ENCODE measurements around the gene C2orf49. TPM values are rescaled to one million over a fixed set of nuclear protein-coding genes. Genes with fewer than 3 reads are reported as not detected.

C2orf49 gene
- total and polyA plus RNA-seq, 9 of the 15 experiments (the other 6 are each of a cell fraction or from before 2014, with no cell fraction given) = 17.9 to 38.2 (median 25.6) TPM

- FAIRE-seq (peak; percentile 94), DNase-seq (ENCODE audit: extremely low read depth in 1 of 4, low spot score in 3 of 4) (peak; percentile 62 to 90 (median 72)), ATAC-seq (peak; percentile 99)
- Histone ChIP-seq H3K4me3 (no peak overlapping the region), H4K20me1 (replicated peaks; ENCODE audit: control insufficient read depth, insufficient read depth, low read length) (no peaks in the 10 kb centered on the region), H3K36me3 (ENCODE audit: control insufficient read depth, insufficient read depth, low read length) (peaks cover 64% of the 10 kb centered on the region; the same call in 2 of the 3 replicates), H3K4me1 (replicated peaks in 1 of 2; ENCODE audit: control insufficient read depth in 2 of 2, insufficient read depth in 2 of 2, low read length in 2 of 2) (peaks cover 0 to 4% of the 10 kb centered on the region in 2 experiments; a peak in 2 of 5 replicates), H3K27me3 (ENCODE audit: control insufficient read depth in 2 of 2, insufficient read depth in 2 of 2, low read length in 2 of 2) (no peaks in the 10 kb centered on the region), H3K9me1 (ENCODE audit: control insufficient read depth, insufficient read depth, low read length) (no peaks in the 10 kb centered on the region), H3K9me3 (replicated peaks; ENCODE audit: control insufficient read depth, insufficient read depth, low read depth, low read length) (no peaks in the 10 kb centered on the region), H3K4me2 (ENCODE audit: insufficient read depth, low read length) (peak overlapping the region; percentile 21; the same call in 1 of the 2 replicates), H3K79me2 (ENCODE audit: control insufficient read depth, insufficient read depth, low read length) (no peaks in the 10 kb centered on the region), H3K9ac (ENCODE audit: insufficient read depth in 1 of 2, low read depth in 2 of 2, low read length in 2 of 2) (no peak overlapping the region), H2AFZ (ENCODE audit: low read depth, low read length) (peak overlapping the region; percentile 73), H3K27ac (ENCODE audit: extremely low read depth, low read depth, low read length) (no peak overlapping the region)
- WGBS (ENCODE audit: insufficient coverage, low coverage, missing lambda C conversion rate) = 40% methylated on average over 28 of the region's 30 CpGs
- intact Hi-C loops (cut with micrococcal nuclease) = loop anchor here (1.0 to 5.0 kb wide), 2 partner anchors 82 to 151 kb away; no protein-coding TSS in a partner anchor
- in situ Hi-C loops (cut with MboI) = loop anchor here (5.0 kb wide), 1 partner anchor 152 kb away; no protein-coding TSS in a partner anchor
- CTCF ChIA-PET (ENCODE audit: low intra/inter-chr PET ratio) = interaction anchor here (0.6 to 4.1 kb wide), 6 partner anchors 85 to 534 kb away, joined by 3 to 117 read pairs (median 4); no protein-coding TSS in a partner anchor
- BruUV-seq (replicated peaks) = no TSS peak
- POLR2A ChIA-PET = no interaction called here
- TF ChIP-seq ZNF644 (tag; IDR thresholded peaks at IDR 0.05; ENCODE audit: low read depth) (no peak), SMAD4 (CRISPR knock-in tag; conservative IDR thresholded peaks at IDR 0.05) (0 out of 2 replicates have a peak, but pooled peaks have one; percentile 34), KAT8 (IDR thresholded peaks at IDR 0.05; ENCODE audit: low read depth) (no peak), ZNF407 (IDR thresholded peaks at IDR 0.05; ENCODE audit: low read depth) (no peak), NCOA4 (IDR thresholded peaks at IDR 0.05; ENCODE audit: partially characterized antibody) (no peak), TAF1 (IDR thresholded peaks at IDR 0.05; ENCODE audit: control insufficient read depth, extremely low read depth, insufficient read depth, low read length, severe bottlenecking) (peak; percentile 14), ELF2 (CRISPR knock-in tag; IDR thresholded peaks at IDR 0.05) (no peak)
These were observed 32.7 kb downstream of the C2orf49 start for GRCh38 chr2:105369777-105370690.

All from K562 (cell line).